Breast epithelium (tissue), 4 donors: Measurements from ENCODE around the gene COPZ2. TPM values are rescaled to one million over a fixed set of nuclear protein-coding genes. Genes with fewer than 3 reads are reported as not detected.
"Not testable (repeated sequence)": the region's sequence is repeated elsewhere in the genome, so short reads cannot be mapped to it uniquely, and the experiment has no call there.

ENCODE experiments used
- DNase-seq, 2 donors: peaks; one replicate each; pipeline ENCODE4 v3.0.0-alpha.2; 2019; ENCODE audit warnings: low spot score in 2 of 2
- H3K27ac ChIP-seq, 2 donors: fragments of 200-600 bp; sonication (generic) in 1 of 2; one replicate each; pipeline ENCODE4 v1.5.1; 2016 to 2019; ENCODE audit warnings: mild to moderate bottlenecking in 1 of 2
- H3K27me3 ChIP-seq, 2 donors: fragments of 200-600 bp; sonication (generic) in 1 of 2; one replicate each; pipeline versions ENCODE4 v1.5.1 to v1.6.0; 2017 to 2019; ENCODE audit warnings: control low read depth in 1 of 2, mild to moderate bottlenecking in 1 of 2
- H3K36me3 ChIP-seq: fragments of 200-600 bp; one replicate; pipeline ENCODE4 v1.5.1; 2019
- H3K4me1 ChIP-seq, 2 donors: fragments of 200-600 bp; sonication (generic); one replicate each; pipeline ENCODE4 v1.5.1; 2016 to 2019; ENCODE audit warnings: control low read depth in 1 of 2
- H3K4me3 ChIP-seq, 3 donors: fragments of 200-600 bp; sonication (generic); 1 replicate in 2 of 3; 2 replicates in 1 of 3; pipeline ENCODE4 v1.5.1; 2016 to 2019; ENCODE audit warnings: mild to moderate bottlenecking in 3 of 3, moderate library complexity in 2 of 3
- H3K9me3 ChIP-seq, 2 donors: fragments of 200-600 bp; sonication (generic) in 1 of 2; one replicate each; pipeline ENCODE4 v1.5.1; 2016 to 2019; ENCODE audit warnings: control low read depth in 1 of 2
- CTCF ChIP-seq, 3 donors: fragments of 450-650 bp; IDR thresholded peaks; one replicate each; pipeline ENCODE4 v1.5.1; 2016 to 2017; ENCODE audit warnings: antibody characterized with exemption in 3 of 3, mild to moderate bottlenecking in 3 of 3, moderate library complexity in 3 of 3
- POLR2A ChIP-seq: fragments of 450-650 bp; IDR thresholded peaks from one replicate; pipeline ENCODE4 v1.6.1; 2016; ENCODE audit warnings: antibody characterized with exemption, mild to moderate bottlenecking, moderate library complexity
- POLR2AphosphoS5 ChIP-seq, 3 donors: sonication (generic); formaldehyde crosslinking; IDR thresholded peaks; one replicate each; pipeline ENCODE4 v1.6.1; 2017; ENCODE audit warnings: antibody characterized with exemption in 3 of 3
- intact Hi-C: fragments of 100-400 bp; cut with DNase I; formaldehyde crosslinking; loops from one replicate; pipeline ENCODE4 v1.15.1; 2023; ENCODE audit warnings: low total_unique reads
- total RNA-seq, 3 donors: library from RNA; depleted of rRNA; stranded (reverse); fragments of >200 nt; gene quantifications; one replicate each; pipeline ENCODE4 v1.1.0, GENCODE V29; 2016

Gene COPZ2
- total RNA-seq, 3 donors from 2014 or later, result 16.4 to 97.9 (median 23.3) TPM

- H3K4me3 ChIP-seq, result no peak overlapping the region
- H3K36me3 ChIP-seq, result no peaks in the 10 kb centered on the region
- TF ChIP-seq POLR2AphosphoS5 (IDR thresholded peaks at IDR 0.05), result no peak
- TF ChIP-seq POLR2A, result no peak
- TF ChIP-seq CTCF (IDR thresholded peaks at IDR 0.05), result no peak
- H3K4me1 ChIP-seq, result peaks cover 15 to 28% of the 10 kb centered on the region in 2 donors
- peaks cover 0 to 3% of the 10 kb centered on the region in 2 donors for H3K27me3 ChIP-seq
- no peak for DNase-seq
- intact Hi-C loops, result no loop called here
- H3K27ac ChIP-seq, result no peak overlapping the region
- H3K9me3 ChIP-seq, result no peaks in the 10 kb centered on the region
These were observed 15.7 kb downstream of the COPZ2 start for GRCh38 chr17:48021934-48022333.

- not testable (repeated sequence) for DNase-seq
- intact Hi-C loops, result loop anchor here (2.0 kb wide), 1 partner anchor 59 kb away; no protein-coding TSS in a partner anchor
These were observed 19.8 kb downstream of the COPZ2 start for GRCh38 chr17:48017817-48018158.

GRCh38 chr17:48016112-48016511 lies 21.5 kb downstream of the COPZ2 start:
- intact Hi-C loops, result no loop called here
- Histone ChIP-seq H3K4me1 (peaks cover 0 to 10% of the 10 kb centered on the region in 2 donors), H3K36me3 (no peaks in the 10 kb centered on the region), H3K27ac (no peak overlapping the region), H3K4me3 (no peak overlapping the region), H3K27me3 (no peaks in the 10 kb centered on the region), H3K9me3 (no peaks in the 10 kb centered on the region)
- TF ChIP-seq POLR2A, result no peak
- TF ChIP-seq CTCF (IDR thresholded peaks at IDR 0.05), result no peak
- TF ChIP-seq POLR2AphosphoS5 (IDR thresholded peaks at IDR 0.05), result no peak
- no peak for DNase-seq

More at GRCh38 chr17:48017817-48018158, 19.8 kb downstream of the COPZ2 start:
- H3K9me3 ChIP-seq, H3K27me3 ChIP-seq, H3K4me3 ChIP-seq, H3K36me3 ChIP-seq, H3K4me1 ChIP-seq, H3K27ac ChIP-seq: not testable (repeated sequence)

GRCh38 chr17:48014595-48015111 lies 22.9 kb downstream of the COPZ2 start:
- no peak for TF ChIP-seq POLR2AphosphoS5 (IDR thresholded peaks at IDR 0.05)
- TF ChIP-seq CTCF (IDR thresholded peaks at IDR 0.05), result no peak
- no peak for TF ChIP-seq POLR2A
- H3K27me3 ChIP-seq, result no peaks in the 10 kb centered on the region
- no peak for DNase-seq
- intact Hi-C loops, result no loop called here
- no peaks in the 10 kb centered on the region for H3K9me3 ChIP-seq
- peaks cover 0 to 10% of the 10 kb centered on the region in 2 donors for H3K4me1 ChIP-seq
- H3K36me3 ChIP-seq, result no peaks in the 10 kb centered on the region
- no peak overlapping the region for H3K4me3 ChIP-seq
- H3K27ac ChIP-seq, result no peak overlapping the region

- Histone ChIP-seq H3K9me3 (no peaks in the 10 kb centered on the region), H3K4me3 (no peak overlapping the region), H3K4me1 (peaks cover 0 to 10% of the 10 kb centered on the region in 2 donors), H3K27ac (no peak overlapping the region), H3K36me3 (no peaks in the 10 kb centered on the region), H3K27me3 (no peaks in the 10 kb centered on the region)
- intact Hi-C loops, result no loop called here
- TF ChIP-seq CTCF (IDR thresholded peaks at IDR 0.05) (no peak), POLR2A (no peak), POLR2AphosphoS5 (IDR thresholded peaks at IDR 0.05) (no peak)
- DNase-seq, result no peak
These were observed 23.6 kb downstream of the COPZ2 start for GRCh38 chr17:48013876-48014594.
